ENCODE results near the gene MPP2.
A peak's percentile ranks its signal among the peaks of the same experiment; 100 is the strongest.

The MPP2 gene

GRCh38 chr17:43911904-43912303 is 4.6 kb upstream of the MPP2 start:
- Histone ChIP-seq H3K9me3 (ENCODE audit: control insufficient read depth, insufficient read depth, low read depth, low read length) (no peaks in the 10 kb centered on the region), H3K4me3 (ENCODE audit: low read depth, low read length) (no peak overlapping the region), H3K36me3 (ENCODE audit: control insufficient read depth in 2 of 2, insufficient read depth in 1 of 2, low read length in 2 of 2) (no peaks in the 10 kb centered on the region), H3K4me1 (ENCODE audit: control insufficient read depth, insufficient read depth, low read length) (peaks cover 8% of the 10 kb centered on the region; the same call in 1 of the 2 replicates), H3K27ac (ENCODE audit: extremely low read depth, low read depth, low read length) (no peak overlapping the region)
- TF ChIP-seq KLF9 (tag by site-specific recombination; IDR thresholded peaks at IDR 0.05; ENCODE audit: low read depth) (no peak), ZSCAN23 (tag by site-specific recombination; IDR thresholded peaks at IDR 0.05) (no peak), ZNF16 (tag by site-specific recombination; IDR thresholded peaks at IDR 0.05; ENCODE audit: low read depth) (no peak), ZNF473 (tag by site-specific recombination; IDR thresholded peaks at IDR 0.05) (no peak), ZNF610 (tag by site-specific recombination; IDR thresholded peaks at IDR 0.05; ENCODE audit: borderline replicate concordance) (no peak), ZNF23 (tag by site-specific recombination; IDR thresholded peaks at IDR 0.05; ENCODE audit: borderline replicate concordance) (no peak), ZNF138 (tag by site-specific recombination; IDR thresholded peaks at IDR 0.05; ENCODE audit: borderline replicate concordance) (no peak), ZNF354C (tag by site-specific recombination; IDR thresholded peaks at IDR 0.05; ENCODE audit: borderline replicate concordance, low read depth) (no peak), ZNF600 (tag by site-specific recombination; IDR thresholded peaks at IDR 0.05) (no peak), ZNF785 (tag by site-specific recombination; IDR thresholded peaks at IDR 0.05) (no peak), ZNF341 (tag by site-specific recombination; IDR thresholded peaks at IDR 0.05; ENCODE audit: low read depth) (no peak), ZNF404 (tag by site-specific recombination; IDR thresholded peaks at IDR 0.05) (no peak), ZFHX2 (tag by site-specific recombination; conservative IDR thresholded peaks at IDR 0.05) (peak; percentile 83), ZNF133 (tag by site-specific recombination; IDR thresholded peaks at IDR 0.05) (no peak), SCRT2 (tag by site-specific recombination; IDR thresholded peaks at IDR 0.05) (peak; percentile 82), EGR2 (tag by site-specific recombination; IDR thresholded peaks at IDR 0.05; ENCODE audit: low read depth) (peak; percentile 83)
- CTCF ChIA-PET = interaction anchor here (0.6 to 5.6 kb wide), 5 partner anchors 12 to 92 kb away, joined by 3 to 53 read pairs (median 39); partner anchors contain the start of gene PPY
- POLR2A ChIA-PET = no interaction called here

- Histone ChIP-seq H3K9me3 (ENCODE audit: control insufficient read depth, insufficient read depth, low read depth, low read length) (no peaks in the 10 kb centered on the region), H3K27ac (ENCODE audit: extremely low read depth, low read depth, low read length) (no peak overlapping the region), H3K4me1 (ENCODE audit: control insufficient read depth, insufficient read depth, low read length) (peaks cover 12% of the 10 kb centered on the region; the same call in 1 of the 2 replicates), H3K4me3 (ENCODE audit: low read depth, low read length) (no peak overlapping the region), H3K36me3 (ENCODE audit: control insufficient read depth in 2 of 2, insufficient read depth in 1 of 2, low read length in 2 of 2) (no peaks in the 10 kb centered on the region)
- ChIA-PET POLR2A (interaction anchor here (1.2 kb wide), 1 partner anchor 85 kb away, joined by 3 read pairs; no protein-coding TSS in a partner anchor), CTCF (interaction anchor here (0.5 to 5.6 kb wide), 35 partner anchors 9 to 761 kb away, joined by 3 to 53 read pairs (median 5); partner anchors contain the start of gene PPY)
- TF ChIP-seq KLF10 (tag by site-specific recombination; IDR thresholded peaks at IDR 0.05) (no peak), ZNF26 (tag by site-specific recombination; IDR thresholded peaks at IDR 0.05) (no peak), REST (tag by site-specific recombination; IDR thresholded peaks at IDR 0.05) (no peak), ZNF302 (tag by site-specific recombination; IDR thresholded peaks at IDR 0.05; ENCODE audit: low read depth) (no peak), GLIS1 (tag by site-specific recombination; IDR thresholded peaks at IDR 0.05) (no peak), ZNF239 (tag by site-specific recombination; IDR thresholded peaks at IDR 0.05) (no peak), ZNF768 (tag by site-specific recombination; IDR thresholded peaks at IDR 0.05) (no peak), MZF1 (tag by site-specific recombination; IDR thresholded peaks at IDR 0.05; ENCODE audit: borderline replicate concordance) (no peak)
These were observed 2.3 kb upstream of the MPP2 start for GRCh38 chr17:43909537-43910231.
